Progenitor cell of endocrine pancreas (in vitro differentiated cells): ENCODE data around the gene CLSTN2. TPM values are rescaled to one million over a fixed set of nuclear protein-coding genes. Genes with fewer than 3 reads are reported as not detected.

ENCODE experiments used
- DNase-seq: peaks from one replicate; pipeline ENCODE4 v3.0.0; 2021; ENCODE audit warnings: low spot score; ENCODE audit not compliant: unreplicated experiment
- H3K27ac Mint-ChIP-seq: 2 replicates; pipeline ENCODE4 v1.8.0; 2021; ENCODE audit warnings: mild to moderate bottlenecking, moderate library complexity, mixed read lengths
- H3K27me3 Mint-ChIP-seq: 2 replicates; pipeline ENCODE4 v1.8.0; 2021; ENCODE audit warnings: mixed read lengths
- H3K36me3 Mint-ChIP-seq: 2 replicates; pipeline ENCODE4 v1.8.0; 2022; ENCODE audit warnings: mixed read lengths; ENCODE audit not compliant: insufficient read depth
- H3K4me1 Mint-ChIP-seq: 2 replicates; pipeline ENCODE4 v1.8.0; 2021; ENCODE audit warnings: low read depth, mixed read lengths
- H3K4me3 Mint-ChIP-seq: 2 replicates; pipeline ENCODE4 v1.8.0; 2021; ENCODE audit warnings: low read depth, mild to moderate bottlenecking, moderate library complexity, mixed read lengths
- H3K9me3 Mint-ChIP-seq: 2 replicates; pipeline ENCODE4 v1.8.0; 2021; ENCODE audit warnings: low read depth, mixed read lengths
- CTCF ChIP-seq: fragments of 200-600 bp; sonication (generic); IDR thresholded peaks from one replicate; pipeline ENCODE4 v1.5.0; 2021; ENCODE audit warnings: antibody characterized with exemption, mild to moderate bottlenecking; ENCODE audit not compliant: unreplicated experiment
- total RNA-seq: library from RNA; stranded (reverse); gene quantifications from 2 replicates; pipeline ENCODE4 v1.2.1, GENCODE V29; 2021

The CLSTN2 gene
- total RNA-seq, 1 donor from 2014 or later, result 2.8 TPM

- no peak overlapping the region for H3K27ac Mint-ChIP-seq
- no peak for DNase-seq
- no peak overlapping the region for H3K4me3 Mint-ChIP-seq
- peaks cover 8% of the 10 kb centered on the region for H3K4me1 Mint-ChIP-seq
- no peaks in the 10 kb centered on the region for H3K36me3 Mint-ChIP-seq
- H3K9me3 Mint-ChIP-seq, result no peaks in the 10 kb centered on the region
- TF ChIP-seq CTCF, result no peak
- peaks cover 8% of the 10 kb centered on the region for H3K27me3 Mint-ChIP-seq
Measured at GRCh38 chr3:140449413-140450256, 514.6 kb downstream of the CLSTN2 start.

- Mint-ChIP-seq H3K9me3 (no peaks in the 10 kb centered on the region), H3K27me3 (peaks cover 4% of the 10 kb centered on the region), H3K4me3 (no peak overlapping the region), H3K36me3 (no peaks in the 10 kb centered on the region), H3K4me1 (peaks cover 8% of the 10 kb centered on the region), H3K27ac (no peak overlapping the region)
- no peak for TF ChIP-seq CTCF
- DNase-seq, result no peak
Measured at GRCh38 chr3:140453750-140454149, 518.8 kb downstream of the CLSTN2 start.

GRCh38 chr3:140455521-140456214, 520.7 kb downstream of the CLSTN2 start:
- no peak overlapping the region for H3K27ac Mint-ChIP-seq
- peaks cover 10% of the 10 kb centered on the region for H3K27me3 Mint-ChIP-seq

GRCh38 chr3:140456974-140457373, 522.0 kb downstream of the CLSTN2 start:
- Mint-ChIP-seq H3K27me3 (peaks cover 10% of the 10 kb centered on the region), H3K36me3 (no peaks in the 10 kb centered on the region), H3K4me3 (no peak overlapping the region), H3K4me1 (no peaks in the 10 kb centered on the region), H3K9me3 (no peaks in the 10 kb centered on the region), H3K27ac (no peak overlapping the region)
- no peak for TF ChIP-seq CTCF
- DNase-seq, result no peak

More at GRCh38 chr3:140455521-140456214, 520.7 kb downstream of the CLSTN2 start:
- DNase-seq, result no peak
- Mint-ChIP-seq H3K4me1 (no peaks in the 10 kb centered on the region), H3K9me3 (no peaks in the 10 kb centered on the region), H3K36me3 (no peaks in the 10 kb centered on the region), H3K4me3 (no peak overlapping the region)
- TF ChIP-seq CTCF, result no peak

GRCh38 chr3:140459462-140459861, 524.5 kb downstream of the CLSTN2 start:
- Mint-ChIP-seq H3K9me3 (no peaks in the 10 kb centered on the region), H3K4me3 (no peak overlapping the region), H3K27me3 (peaks cover 16% of the 10 kb centered on the region), H3K27ac (no peak overlapping the region), H3K36me3 (no peaks in the 10 kb centered on the region), H3K4me1 (no peaks in the 10 kb centered on the region)
- TF ChIP-seq CTCF, result no peak
- no peak for DNase-seq
